GM19238 (cell line): ENCODE measurements around the gene MXD3.
"Not testable (repeated sequence)": the region's sequence is repeated elsewhere in the genome, so short reads cannot be mapped to it uniquely, and the experiment has no call there.

Experiments
- DNase-seq: peaks from one replicate; pipeline ENCODE4 v3.0.0; 2011; ENCODE audit warnings: low spot score; ENCODE audit not compliant: insufficient read length

MXD3 gene

GRCh38 chr5:177325868-177326381 is 14.2 kb upstream of the MXD3 start:
- no peak for DNase-seq

- no peak for DNase-seq
Measured at GRCh38 chr5:177320879-177321278, 9.2 kb upstream of the MXD3 start.

- no peak for DNase-seq
Measured at GRCh38 chr5:177319913-177320588, 8.4 kb upstream of the MXD3 start.

- DNase-seq: no peak
Measured at GRCh38 chr5:177317959-177318377, 6.3 kb upstream of the MXD3 start.

GRCh38 chr5:177316005-177316404 is 4.3 kb upstream of the MXD3 start:
- no peak for DNase-seq

GRCh38 chr5:177315411-177315810 is 3.7 kb upstream of the MXD3 start:
- no peak for DNase-seq

- no peak for DNase-seq
Measured at GRCh38 chr5:177314376-177315342, 3.0 kb upstream of the MXD3 start.

- no peak for DNase-seq
Measured at GRCh38 chr5:177313561-177314259, 2.0 kb upstream of the MXD3 start.

GRCh38 chr5:177312649-177313181 is 1.0 kb upstream of the MXD3 start:
- no peak for DNase-seq

- no peak for DNase-seq
Measured at GRCh38 chr5:177311392-177311722, 341 bp downstream of the MXD3 start.

- peak; percentile 69 for DNase-seq
Measured at GRCh38 chr5:177310757-177311391, 824 bp downstream of the MXD3 start.

- DNase-seq: no peak
Measured at GRCh38 chr5:177310332-177310731, 1.4 kb downstream of the MXD3 start.

- DNase-seq: no peak
Measured at GRCh38 chr5:177309351-177310191, 2.1 kb downstream of the MXD3 start.

- DNase-seq: no peak
Measured at GRCh38 chr5:177308740-177309139, 3.0 kb downstream of the MXD3 start.

- no peak for DNase-seq
Measured at GRCh38 chr5:177307544-177308363, 3.9 kb downstream of the MXD3 start.

- no peak for DNase-seq
Measured at GRCh38 chr5:177306674-177307543, 4.8 kb downstream of the MXD3 start.

- DNase-seq: not testable (repeated sequence)
Measured at GRCh38 chr5:177306103-177306640, 5.5 kb downstream of the MXD3 start.
